Psoas muscle (tissue), 8 donors: ENCODE measurements around the gene TBPL1. TPM values are rescaled to one million over a fixed set of nuclear protein-coding genes. Genes with fewer than 3 reads are reported as not detected.
A peak's percentile ranks its signal among the peaks of the same experiment; 100 is the strongest.

Experiments
- ATAC-seq, 4 donors: fragments of 200-7000 bp; cut with Tn5 transposase; one replicate each; pipeline ENCODE4 v1.9.1; 2020; ENCODE audit warnings: moderate library complexity in 3 of 4, mild to moderate bottlenecking in 2 of 4
- DNase-seq, 2 donors: peaks; one replicate each; pipeline ENCODE4 v3.0.0-alpha.2; 2020
- H3K27ac ChIP-seq: fragments of 200-600 bp; one replicate; pipeline ENCODE4 v1.8.0; 2022
- H3K27me3 ChIP-seq, 3 donors: fragments of 200-600 bp in 1 of 3; one replicate each; pipeline versions ENCODE4 v1.6.1 to v1.8.0; 2013 to 2022; ENCODE audit warnings: low read length in 2 of 3, mild to moderate bottlenecking in 2 of 3, moderate library complexity in 1 of 3; ENCODE audit not compliant: insufficient read depth in 3 of 3
- H3K36me3 ChIP-seq, 2 donors: fragments of 200-600 bp in 1 of 2; one replicate each; pipeline versions ENCODE4 v1.6.1 to v1.8.0; 2013 to 2022; ENCODE audit warnings: low read depth in 1 of 2, mild to moderate bottlenecking in 1 of 2, moderate library complexity in 1 of 2; ENCODE audit not compliant: insufficient read depth in 1 of 2
- H3K4me1 ChIP-seq: fragments of 200-600 bp; one replicate; pipeline ENCODE4 v1.8.0; 2022
- H3K4me3 ChIP-seq: fragments of 200-600 bp; one replicate; pipeline ENCODE4 v1.8.0; 2022; ENCODE audit warnings: mild to moderate bottlenecking
- H3K9me3 ChIP-seq: fragments of 200-600 bp; one replicate; pipeline ENCODE4 v1.8.0; 2022
- CTCF ChIP-seq: fragments of 200-600 bp; IDR thresholded peaks from one replicate; pipeline ENCODE4 v1.8.0; 2022; ENCODE audit warnings: antibody characterized with exemption
- WGBS, 3 donors: extraction: QIAGEN DNeasy Blood & Tissue Kit; methylation state at CpG; one replicate each; pipeline versions ENCODE4 v1.1.6 to v1.1.7; 2013; 5-methylcytosine and 5-hydroxymethylcytosine counted together
- intact Hi-C, 2 donors: fragments of 100-400 bp; cut with DNase I; formaldehyde crosslinking; loops; one replicate each; pipeline versions ENCODE4 v1.11.0 to v1.14.2; 2022
- polyA plus RNA-seq, 3 donors: library from polyadenylated mRNA; stranded (reverse); fragments of 200-250 nt; gene quantifications; one replicate each; pipeline ENCODE4 v1.2.3, GENCODE V29; 2013
- total RNA-seq, 4 donors: library from RNA; stranded (reverse); fragmentation: NEBNext Ultra II Directional in 2 of 4; extraction: Animal tissue kit (Norgen Biotek cat#: 25700) in 2 of 4; gene quantifications; one replicate each; pipeline versions ENCODE4 v1.2.1 to v1.2.4, GENCODE V29; 2021 to 2023
- donor health status: healthy with polysubstance abuse.
- donor health status: DM: no; HTN: no; CAD: no; lungs with moderate emphysema.
- donor health status: Bipolar disorder and iron deficiency.
- donor health status: healthy.
- donor health status: DM: yes; HTN: yes; CAD: no.
- donor health status: DM: no; HTN: no; CAD: no.
- donor health status: DM: no; HTN: no; CAD: no.
- donor health status: DM: yes; HTN: yes; CAD: no.

The TBPL1 gene
- total and polyA plus RNA-seq, 7 donors, result 7.5 to 17.7 (median 11.0) TPM

GRCh38 chr6:133951227-133951626 is 1.8 kb upstream of the TBPL1 start:
- WGBS, 3 donors, result 77 to 84% (median 79%) methylated on average over 4 of the region's 4 CpGs
- H3K27me3 ChIP-seq, result no peaks in the 10 kb centered on the region
- H3K4me1 ChIP-seq, result peaks cover 16% of the 10 kb centered on the region
- peak overlapping the region; percentile 87 for H3K27ac ChIP-seq
- DNase-seq (no peak), ATAC-seq (no peak)
- no peak for TF ChIP-seq CTCF
- peak overlapping the region; percentile 85 for H3K4me3 ChIP-seq
- no peaks in the 10 kb centered on the region for H3K36me3 ChIP-seq
- no peaks in the 10 kb centered on the region for H3K9me3 ChIP-seq
- intact Hi-C loops, result no loop called here

- intact Hi-C loops, result no loop called here
- DNase-seq, result peak; percentile 71 to 82
- whole genome bisulfite sequencing, 3 donors, result 0 to 1% (median 0%) methylated on average over 50 to 65 of the region's 65 CpGs
- Histone ChIP-seq H3K4me1 (peaks cover 16% of the 10 kb centered on the region), H3K9me3 (no peaks in the 10 kb centered on the region), H3K4me3 (peak overlapping the region; percentile 85), H3K27me3 (no peaks in the 10 kb centered on the region), H3K36me3 (no peaks in the 10 kb centered on the region), H3K27ac (peak overlapping the region; percentile 87)
- peak; percentile 25 for TF ChIP-seq CTCF
- ATAC-seq, result peak; percentile 61 to 77 (median 68)
These were observed 876 bp upstream of the TBPL1 start for GRCh38 chr6:133951881-133952814.

- Histone ChIP-seq H3K27ac (peak overlapping the region; percentile 87), H3K27me3 (no peaks in the 10 kb centered on the region), H3K4me3 (peak overlapping the region; percentile 85), H3K9me3 (no peaks in the 10 kb centered on the region), H3K4me1 (peaks cover 29% of the 10 kb centered on the region), H3K36me3 (no peaks in the 10 kb centered on the region)
- 7 to 9% (median 8%) methylated on average over 23 of the region's 23 CpGs for WGBS, 3 donors
- DNase-seq (no peak), ATAC-seq (no peak)
- no peak for TF ChIP-seq CTCF
- intact Hi-C loops, result no loop called here
These were observed 801 bp downstream of the TBPL1 start for GRCh38 chr6:133953634-133954415.

- Histone ChIP-seq H3K4me3 (peak overlapping the region; percentile 85), H3K36me3 (no peaks in the 10 kb centered on the region), H3K9me3 (no peaks in the 10 kb centered on the region), H3K27me3 (no peaks in the 10 kb centered on the region), H3K27ac (no peak overlapping the region), H3K4me1 (peaks cover 34% of the 10 kb centered on the region)
- intact Hi-C loops, result no loop called here
- DNase-seq (no peak), ATAC-seq (no peak)
- TF ChIP-seq CTCF, result no peak
- 75 to 82% (median 80%) methylated on average over 7 of the region's 7 CpGs for WGBS, 3 donors
These were observed 1.9 kb downstream of the TBPL1 start for GRCh38 chr6:133954657-133955576.
